Body of pancreas (tissue), 4 donors: Measurements from ENCODE around the gene CACNA2D4.

ENCODE experiments used
- CTCF ChIP-seq, 7 experiments: fragments of 450-650 bp in 4 of 7; fragments of 200-600 bp in 3 of 7; sonication (generic) in 3 of 7; IDR thresholded peaks; one replicate each; pipeline ENCODE4 v1.5.1; 2016 to 2019; ENCODE audit warnings: antibody characterized with exemption in 7 of 7
- POLR2A ChIP-seq, 3 donors: fragments of 450-650 bp; IDR thresholded peaks; one replicate each; pipeline ENCODE4 v1.6.1; 2016; ENCODE audit warnings: antibody characterized with exemption in 3 of 3, mild to moderate bottlenecking in 2 of 3

GRCh38 chr12:1761857-1762256 lies 156.6 kb downstream of the CACNA2D4 start:
- TF ChIP-seq CTCF (IDR thresholded peaks at IDR 0.05) (no peak), POLR2A (IDR thresholded peaks at IDR 0.05) (no peak)
